GM19239 (cell line): ENCODE data around the gene LTBP4.
"Not testable (repeated sequence)": the region's sequence is repeated elsewhere in the genome, so short reads cannot be mapped to it uniquely, and the experiment has no call there.

ENCODE experiments used
- DNase-seq: peaks from one replicate; pipeline ENCODE4 v3.0.0; 2011; ENCODE audit warnings: low spot score; ENCODE audit not compliant: insufficient read length
- FAIRE-seq: peaks from 2 replicates; lab custom pipeline; 2011; peaks lifted over from hg19 to GRCh38; lab: Jason Lieb, UNC

The LTBP4 gene, protein sequence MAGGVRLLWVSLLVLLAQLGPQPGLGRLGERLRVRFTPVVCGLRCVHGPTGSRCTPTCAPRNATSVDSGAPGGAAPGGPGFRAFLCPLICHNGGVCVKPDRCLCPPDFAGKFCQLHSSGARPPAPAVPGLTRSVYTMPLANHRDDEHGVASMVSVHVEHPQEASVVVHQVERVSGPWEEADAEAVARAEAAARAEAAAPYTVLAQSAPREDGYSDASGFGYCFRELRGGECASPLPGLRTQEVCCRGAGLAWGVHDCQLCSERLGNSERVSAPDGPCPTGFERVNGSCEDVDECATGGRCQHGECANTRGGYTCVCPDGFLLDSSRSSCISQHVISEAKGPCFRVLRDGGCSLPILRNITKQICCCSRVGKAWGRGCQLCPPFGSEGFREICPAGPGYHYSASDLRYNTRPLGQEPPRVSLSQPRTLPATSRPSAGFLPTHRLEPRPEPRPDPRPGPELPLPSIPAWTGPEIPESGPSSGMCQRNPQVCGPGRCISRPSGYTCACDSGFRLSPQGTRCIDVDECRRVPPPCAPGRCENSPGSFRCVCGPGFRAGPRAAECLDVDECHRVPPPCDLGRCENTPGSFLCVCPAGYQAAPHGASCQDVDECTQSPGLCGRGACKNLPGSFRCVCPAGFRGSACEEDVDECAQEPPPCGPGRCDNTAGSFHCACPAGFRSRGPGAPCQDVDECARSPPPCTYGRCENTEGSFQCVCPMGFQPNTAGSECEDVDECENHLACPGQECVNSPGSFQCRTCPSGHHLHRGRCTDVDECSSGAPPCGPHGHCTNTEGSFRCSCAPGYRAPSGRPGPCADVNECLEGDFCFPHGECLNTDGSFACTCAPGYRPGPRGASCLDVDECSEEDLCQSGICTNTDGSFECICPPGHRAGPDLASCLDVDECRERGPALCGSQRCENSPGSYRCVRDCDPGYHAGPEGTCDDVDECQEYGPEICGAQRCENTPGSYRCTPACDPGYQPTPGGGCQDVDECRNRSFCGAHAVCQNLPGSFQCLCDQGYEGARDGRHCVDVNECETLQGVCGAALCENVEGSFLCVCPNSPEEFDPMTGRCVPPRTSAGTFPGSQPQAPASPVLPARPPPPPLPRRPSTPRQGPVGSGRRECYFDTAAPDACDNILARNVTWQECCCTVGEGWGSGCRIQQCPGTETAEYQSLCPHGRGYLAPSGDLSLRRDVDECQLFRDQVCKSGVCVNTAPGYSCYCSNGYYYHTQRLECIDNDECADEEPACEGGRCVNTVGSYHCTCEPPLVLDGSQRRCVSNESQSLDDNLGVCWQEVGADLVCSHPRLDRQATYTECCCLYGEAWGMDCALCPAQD (N-terminal part only)

DNA sequence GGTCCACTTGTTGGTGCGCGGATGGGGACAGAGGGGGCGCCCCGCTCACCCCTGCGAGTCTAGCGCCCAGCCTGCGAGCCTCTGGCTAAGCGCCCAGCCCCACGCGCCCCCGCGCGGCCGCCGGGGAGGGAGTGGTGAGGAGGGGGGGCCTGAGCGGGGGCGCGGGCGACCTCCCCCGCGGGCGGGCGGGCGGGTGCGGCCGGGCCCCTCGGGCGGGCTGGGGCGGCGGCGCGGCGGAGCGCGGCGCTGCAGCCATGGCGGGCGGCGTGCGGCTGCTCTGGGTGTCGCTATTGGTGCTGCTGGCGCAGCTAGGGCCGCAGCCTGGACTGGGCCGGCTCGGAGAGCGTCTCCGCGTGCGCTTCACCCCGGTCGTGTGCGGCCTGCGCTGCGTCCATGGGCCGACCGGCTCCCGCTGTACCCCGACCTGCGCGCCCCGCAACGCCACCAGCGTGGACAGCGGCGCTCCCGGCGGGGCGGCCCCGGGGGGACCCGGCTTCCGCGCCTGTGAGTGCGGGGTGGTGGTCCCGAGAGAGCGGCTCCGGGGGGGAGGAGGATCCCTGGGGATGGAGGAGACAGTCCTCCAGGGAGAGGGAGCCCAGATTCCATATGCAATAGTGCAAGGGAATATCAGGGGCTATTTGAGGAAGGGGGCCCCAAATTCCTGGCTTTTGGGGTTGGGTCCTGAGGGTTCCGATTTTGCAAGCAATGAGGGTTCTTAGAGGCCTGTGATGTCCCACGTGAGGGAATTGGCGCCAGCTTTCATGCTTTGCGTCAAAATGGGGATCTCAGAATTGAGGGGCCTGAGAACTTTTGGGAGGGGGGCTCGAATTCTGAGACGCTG lies at the start of gene LTBP4:
TSS of gene LTBP4 (plus strand) at position 236 of the 841 bp plus-strand sequence. CDS start at position 255, 19 bp downstream.
- no peak for FAIRE-seq
- no peak for DNase-seq

DNA sequence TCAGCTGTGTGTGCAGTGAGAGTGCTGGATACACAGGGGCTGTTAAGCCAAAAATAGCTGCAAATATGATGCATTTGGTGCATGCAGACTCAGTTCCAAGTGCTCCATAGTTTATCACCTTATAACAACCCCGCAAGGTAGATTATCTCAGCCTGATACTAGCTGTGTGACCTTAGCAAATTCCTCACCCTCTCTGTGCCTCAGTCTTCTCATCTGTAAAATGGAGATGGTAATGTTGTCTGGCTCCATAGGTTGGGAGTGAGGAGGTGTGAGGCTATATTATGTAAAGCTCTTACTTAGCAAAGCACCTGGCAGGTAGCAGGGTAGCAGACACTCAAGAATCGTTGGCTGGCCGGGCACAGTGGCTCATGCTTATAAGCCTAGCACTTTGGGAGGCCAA lies 48.3 kb upstream of the LTBP4 start:
- FAIRE-seq (no peak), DNase-seq (no peak)

DNA sequence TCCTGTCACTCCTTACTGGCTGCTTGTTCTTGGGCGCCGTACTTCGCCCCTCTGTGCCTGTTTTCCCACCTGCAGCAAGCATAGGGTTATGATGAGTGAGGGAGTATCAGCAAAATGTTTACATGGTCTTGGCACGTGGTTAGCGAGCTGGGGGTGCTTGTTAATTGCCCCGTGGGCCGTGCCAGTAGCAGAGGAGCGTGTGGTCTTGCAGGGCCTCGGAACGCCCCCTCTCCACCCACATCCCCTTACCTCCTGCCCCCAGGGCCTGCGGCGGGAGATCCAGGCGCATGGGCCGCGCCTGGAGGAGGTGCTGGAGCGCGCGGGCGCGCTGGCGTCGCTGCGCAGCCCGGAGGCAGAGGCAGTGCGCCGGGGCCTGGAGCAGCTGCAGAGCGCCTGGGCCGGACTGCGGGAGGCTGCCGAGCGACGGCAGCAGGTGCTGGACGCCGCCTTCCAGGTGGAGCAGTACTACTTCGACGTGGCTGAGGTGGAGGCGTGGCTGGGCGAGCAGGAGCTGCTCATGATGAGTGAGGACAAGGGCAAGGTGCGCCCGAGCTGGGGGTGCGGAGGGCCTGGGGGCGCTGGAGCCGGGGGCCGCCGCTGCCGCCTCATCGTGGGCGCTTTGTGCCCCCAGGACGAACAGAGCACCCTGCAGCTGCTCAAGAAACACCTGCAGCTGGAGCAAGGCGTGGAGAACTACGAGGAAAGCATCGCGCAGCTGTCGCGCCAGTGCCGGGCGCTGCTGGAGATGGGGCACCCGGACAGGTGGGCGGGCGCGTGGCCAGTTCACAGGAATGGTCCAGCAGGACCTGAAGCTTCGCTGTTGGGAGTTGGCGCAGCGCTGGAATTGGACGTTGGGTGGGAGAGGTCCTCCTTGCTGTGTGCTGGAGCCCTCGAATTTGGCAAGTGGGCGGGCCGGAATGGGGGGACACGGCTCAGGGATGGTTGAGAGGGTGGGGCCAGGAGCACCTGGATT lies 47.0 kb upstream of the LTBP4 start:
- DNase-seq (no peak), FAIRE-seq (no peak)

DNA sequence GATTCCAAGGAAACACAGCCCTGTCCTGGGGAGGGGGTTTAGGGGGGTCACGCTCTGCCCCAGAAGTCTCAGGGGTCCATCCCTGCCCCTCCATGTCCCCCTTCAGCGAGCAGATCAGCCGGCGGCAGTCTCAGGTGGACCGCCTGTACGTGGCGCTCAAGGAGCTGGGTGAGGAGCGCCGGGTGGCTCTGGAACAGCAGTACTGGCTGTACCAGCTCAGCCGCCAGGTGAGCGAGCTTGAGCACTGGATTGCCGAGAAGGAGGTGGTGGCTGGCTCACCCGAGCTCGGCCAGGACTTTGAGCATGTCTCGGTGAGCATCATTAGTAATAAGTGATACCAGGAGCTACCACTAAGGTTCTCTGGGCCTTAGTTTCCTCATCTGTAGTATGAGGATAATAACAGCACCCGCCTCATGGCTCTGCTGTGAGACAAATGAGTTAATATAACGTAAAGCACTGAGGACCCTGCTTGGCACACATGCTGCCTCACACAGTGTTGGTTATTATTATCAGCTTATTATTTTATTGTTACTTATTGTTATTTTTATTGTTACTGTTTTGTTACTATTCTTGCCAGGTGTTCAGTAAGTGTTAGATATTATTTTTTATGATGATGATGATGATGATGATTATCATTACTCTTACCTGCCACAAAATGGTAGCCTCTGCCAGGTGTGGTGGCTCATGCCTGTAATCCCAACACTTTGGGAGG lies 45.0 kb upstream of the LTBP4 start:
- DNase-seq = no peak
- no peak for FAIRE-seq

DNA sequence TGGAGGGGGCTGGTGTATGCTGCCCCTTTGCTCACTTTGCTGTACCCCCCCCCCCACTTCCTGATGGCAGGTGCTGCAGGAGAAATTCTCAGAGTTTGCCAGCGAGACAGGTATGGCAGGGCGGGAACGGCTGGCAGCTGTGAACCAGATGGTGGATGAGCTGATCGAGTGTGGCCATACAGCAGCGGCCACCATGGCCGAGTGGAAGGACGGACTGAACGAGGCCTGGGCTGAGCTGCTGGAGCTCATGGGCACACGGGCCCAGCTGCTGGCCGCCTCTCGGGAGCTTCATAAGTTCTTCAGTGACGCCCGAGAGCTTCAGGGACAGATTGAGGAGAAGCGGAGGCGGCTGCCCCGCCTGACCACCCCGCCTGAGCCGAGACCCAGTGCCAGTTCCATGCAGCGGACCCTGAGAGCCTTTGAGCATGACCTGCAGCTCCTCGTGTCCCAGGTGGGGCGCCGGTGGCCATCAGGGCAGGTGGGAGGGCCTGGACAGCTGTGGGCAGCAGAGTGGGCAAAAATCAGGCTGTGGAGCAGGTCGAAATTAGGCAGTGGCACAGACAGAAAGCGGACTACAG lies 44.1 kb upstream of the LTBP4 start:
- DNase-seq (no peak), FAIRE-seq (no peak)

DNA sequence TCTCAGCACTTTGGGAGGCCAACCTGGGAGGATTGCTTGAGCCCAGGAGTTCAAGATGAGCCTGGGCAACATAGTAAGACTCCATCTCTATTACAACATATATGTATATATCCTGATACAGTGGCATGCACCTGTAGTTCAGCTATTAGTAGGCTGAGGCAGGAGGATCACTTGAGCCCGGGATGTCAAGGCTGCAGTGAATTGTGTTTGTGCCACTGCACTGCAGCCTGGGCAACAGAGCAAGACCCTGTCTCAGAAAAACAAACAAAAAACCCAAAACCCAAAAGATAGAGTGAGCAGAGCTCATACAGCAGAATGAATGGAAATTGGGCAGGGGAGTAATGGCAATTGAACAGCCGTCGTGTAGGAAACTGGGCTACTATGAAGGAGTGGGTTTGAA lies 41.8 kb upstream of the LTBP4 start:
- FAIRE-seq (no peak), DNase-seq (no peak)

DNA sequence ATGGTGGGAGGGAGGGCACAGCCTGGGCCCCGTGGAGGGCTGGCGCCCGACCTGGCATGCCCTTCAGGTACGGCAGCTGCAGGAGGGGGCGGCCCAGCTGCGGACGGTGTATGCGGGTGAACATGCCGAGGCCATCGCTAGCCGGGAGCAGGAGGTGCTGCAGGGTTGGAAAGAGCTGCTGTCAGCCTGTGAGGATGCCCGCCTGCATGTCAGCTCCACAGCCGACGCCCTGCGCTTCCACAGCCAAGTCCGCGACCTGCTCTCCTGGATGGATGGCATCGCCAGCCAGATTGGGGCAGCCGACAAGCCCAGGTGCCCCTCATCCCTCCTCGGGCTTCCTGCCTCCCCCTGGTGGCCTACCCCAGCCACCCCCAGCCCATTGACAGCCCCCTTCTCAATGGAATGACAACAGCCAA lies 41.1 kb upstream of the LTBP4 start:
- no peak for DNase-seq
- no peak for FAIRE-seq

DNA sequence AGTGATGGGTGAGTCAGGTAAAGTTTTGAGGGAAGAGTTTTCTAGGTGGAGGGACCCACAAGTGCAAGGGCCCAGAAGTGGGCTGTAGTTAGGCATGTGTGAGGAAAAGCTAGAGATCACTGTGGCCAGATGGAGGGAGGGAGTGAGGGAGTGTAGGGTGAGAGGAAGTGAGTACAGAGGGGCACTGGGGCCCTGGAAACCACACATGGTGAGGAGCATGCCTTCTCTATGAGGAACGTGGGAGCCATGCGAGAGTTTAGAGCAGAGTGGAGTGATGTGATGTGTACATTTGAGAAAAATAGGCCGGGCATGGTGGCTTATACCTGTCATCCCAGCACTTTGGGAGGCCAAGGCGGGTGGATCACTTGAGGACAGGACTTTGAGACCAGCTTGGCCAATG lies 39.2 kb upstream of the LTBP4 start:
- DNase-seq = no peak
- no peak for FAIRE-seq

DNA sequence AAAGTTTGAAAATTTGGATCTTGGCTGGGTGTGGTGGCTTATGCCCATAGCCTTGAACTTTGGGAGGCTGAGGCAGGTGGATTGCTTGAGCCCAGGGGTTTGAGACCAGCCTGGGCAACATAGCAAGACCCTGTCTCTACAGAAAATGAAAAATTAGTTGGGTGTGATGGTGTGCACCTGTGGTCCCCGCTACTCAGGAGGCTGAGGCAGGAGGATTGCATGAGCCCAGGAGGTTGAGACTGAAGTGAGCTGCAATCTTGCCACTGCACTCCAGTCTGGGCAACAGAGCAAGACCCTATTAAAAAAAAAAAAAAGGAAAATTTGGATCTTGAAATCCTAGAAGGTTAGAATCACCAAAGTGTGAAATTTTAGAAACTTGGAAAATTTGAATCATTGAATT lies 36.6 kb upstream of the LTBP4 start:
- not testable (repeated sequence) for FAIRE-seq, DNase-seq

DNA sequence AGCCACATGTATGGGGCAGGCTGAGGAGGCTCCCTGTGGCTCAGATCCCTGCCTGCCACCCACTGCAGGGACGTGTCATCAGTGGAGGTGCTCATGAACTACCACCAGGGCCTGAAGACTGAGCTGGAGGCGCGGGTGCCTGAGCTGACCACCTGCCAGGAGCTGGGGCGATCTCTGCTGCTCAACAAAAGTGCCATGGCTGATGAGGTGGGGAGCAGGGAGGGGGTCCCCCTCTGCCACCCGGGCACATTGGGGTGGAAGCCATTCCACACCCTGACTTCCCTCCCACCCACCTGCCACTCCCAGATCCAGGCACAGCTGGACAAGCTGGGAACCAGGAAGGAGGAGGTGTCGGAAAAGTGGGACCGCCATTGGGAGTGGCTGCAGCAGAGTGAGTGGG lies 35.8 kb upstream of the LTBP4 start:
- FAIRE-seq = no peak
- DNase-seq = no peak

DNA sequence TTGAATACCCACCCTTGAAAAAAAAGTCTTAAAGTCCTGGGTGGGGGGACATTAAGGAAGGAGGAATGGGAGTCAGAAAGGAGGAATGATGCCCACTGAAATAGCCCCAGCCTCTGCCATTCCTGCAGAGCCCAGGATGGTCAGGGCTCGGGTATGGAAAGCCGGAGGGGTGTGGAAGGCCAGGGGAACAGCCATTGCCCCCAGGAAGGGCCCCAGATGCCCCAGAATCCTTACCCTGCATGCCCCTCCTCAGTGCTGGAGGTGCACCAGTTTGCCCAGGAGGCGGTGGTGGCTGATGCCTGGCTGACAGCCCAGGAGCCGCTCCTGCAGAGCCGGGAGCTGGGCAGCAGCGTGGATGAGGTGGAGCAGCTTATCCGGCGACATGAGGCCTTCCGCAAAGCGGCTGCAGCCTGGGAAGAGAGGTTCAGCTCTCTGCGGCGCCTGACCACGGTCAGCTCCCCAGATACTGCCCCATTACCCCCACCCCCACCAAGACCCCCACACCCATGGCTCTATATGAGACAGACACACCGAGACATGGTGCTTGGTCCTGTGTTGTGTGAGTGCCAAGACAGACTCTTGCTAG lies 35.2 kb upstream of the LTBP4 start:
- DNase-seq (no peak), FAIRE-seq (no peak)

DNA sequence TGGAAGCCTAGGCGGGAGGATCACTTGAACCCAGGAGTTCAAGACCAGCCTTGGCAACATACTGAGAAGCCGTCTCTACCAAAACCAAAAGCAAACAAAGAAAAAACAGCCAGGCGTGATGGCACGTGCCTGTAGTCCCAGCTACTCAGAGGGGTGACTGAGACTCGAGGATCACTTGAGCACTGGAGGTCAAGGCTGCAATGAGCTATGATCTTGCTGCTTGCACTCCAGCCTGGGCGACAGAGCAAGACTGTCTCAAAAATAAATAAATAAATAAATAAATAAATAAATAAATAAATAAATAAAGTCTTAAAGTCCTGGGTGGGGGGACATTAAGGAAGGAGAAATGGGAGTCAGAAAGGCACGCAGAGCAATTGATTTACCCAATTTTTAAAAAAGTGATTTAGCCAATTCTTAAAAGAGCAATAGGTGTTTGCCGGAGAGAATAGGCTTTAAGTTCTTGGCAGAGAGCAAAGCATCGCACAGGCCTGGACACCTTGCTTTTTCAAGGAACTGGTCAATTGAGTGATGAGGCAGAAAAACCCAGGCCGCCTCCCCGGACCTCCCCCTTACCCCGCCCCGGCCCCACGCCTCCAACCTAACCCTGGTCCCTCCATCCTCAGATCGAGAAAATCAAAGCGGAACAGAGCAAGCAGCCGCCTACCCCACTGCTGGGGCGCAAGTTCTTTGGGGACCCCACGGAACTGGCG lies 34.0 kb upstream of the LTBP4 start:
- FAIRE-seq = no peak
- no peak for DNase-seq

DNA sequence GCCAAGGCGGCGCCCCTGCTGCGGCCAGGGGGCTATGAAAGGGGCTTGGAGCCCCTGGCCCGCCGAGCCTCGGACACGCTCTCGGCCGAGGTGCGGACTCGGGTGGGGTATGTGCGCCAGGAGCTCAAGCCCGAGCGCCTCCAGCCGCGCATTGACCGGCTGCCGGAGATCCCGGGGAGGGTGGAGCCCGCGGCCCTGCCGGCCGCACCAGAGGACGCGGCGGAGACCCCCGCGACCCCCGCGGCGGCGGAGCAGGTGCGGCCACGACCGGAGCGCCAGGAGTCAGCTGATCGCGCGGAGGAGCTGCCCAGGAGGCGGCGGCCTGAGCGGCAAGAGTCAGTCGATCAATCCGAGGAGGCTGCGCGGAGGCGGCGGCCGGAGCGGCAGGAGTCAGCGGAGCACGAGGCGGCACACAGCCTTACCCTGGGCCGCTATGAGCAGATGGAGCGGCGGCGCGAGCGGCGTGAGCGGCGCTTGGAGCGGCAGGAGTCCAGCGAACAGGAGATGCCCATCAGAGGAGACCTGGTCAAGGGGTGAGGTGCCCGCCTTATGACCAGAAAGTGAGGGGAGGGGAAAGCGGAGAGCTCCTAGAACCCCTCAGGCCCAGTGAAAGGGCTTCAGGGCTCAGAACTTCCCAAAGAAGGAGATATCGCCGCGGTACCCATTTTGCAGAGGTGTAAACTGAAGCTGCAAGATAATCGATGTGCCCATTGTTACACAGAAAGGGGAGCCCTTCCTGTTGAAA lies 33.2 kb upstream of the LTBP4 start:
- FAIRE-seq (no peak), DNase-seq (no peak)

DNA sequence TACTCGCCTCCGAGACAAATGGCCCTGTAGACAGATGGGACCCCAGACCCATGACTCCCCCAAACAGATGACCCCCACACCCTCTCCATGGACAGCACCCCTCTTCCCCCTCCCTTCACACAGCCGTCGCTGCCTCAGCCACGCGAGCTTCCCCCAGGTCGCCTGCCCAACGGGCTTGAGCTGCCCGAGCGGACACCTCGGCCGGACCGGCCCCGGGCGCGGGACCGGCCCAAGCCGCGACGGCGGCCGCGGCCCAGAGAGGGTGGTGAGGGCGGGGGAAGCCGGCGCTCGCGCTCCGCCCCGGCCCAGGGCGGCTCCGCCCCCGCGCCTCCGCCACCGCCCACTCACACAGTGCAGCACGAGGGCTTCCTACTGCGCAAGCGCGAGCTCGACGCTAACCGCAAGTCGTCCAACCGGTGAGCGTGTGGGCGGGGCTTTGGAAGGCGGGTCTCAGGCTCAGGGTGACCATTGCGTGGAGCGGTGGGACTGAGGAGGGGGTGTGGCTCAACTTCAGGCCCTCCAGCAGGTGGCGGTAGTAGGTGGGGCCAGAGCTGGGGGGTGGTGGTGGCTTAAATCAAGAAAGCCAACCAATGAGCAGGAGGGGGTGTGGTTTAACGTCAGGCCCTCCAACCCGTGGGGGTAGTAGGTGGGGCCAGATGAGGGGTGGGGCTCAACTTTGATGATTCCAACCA lies 30.7 kb upstream of the LTBP4 start:
- DNase-seq (peak; percentile 99), FAIRE-seq (peak; percentile 100)

DNA sequence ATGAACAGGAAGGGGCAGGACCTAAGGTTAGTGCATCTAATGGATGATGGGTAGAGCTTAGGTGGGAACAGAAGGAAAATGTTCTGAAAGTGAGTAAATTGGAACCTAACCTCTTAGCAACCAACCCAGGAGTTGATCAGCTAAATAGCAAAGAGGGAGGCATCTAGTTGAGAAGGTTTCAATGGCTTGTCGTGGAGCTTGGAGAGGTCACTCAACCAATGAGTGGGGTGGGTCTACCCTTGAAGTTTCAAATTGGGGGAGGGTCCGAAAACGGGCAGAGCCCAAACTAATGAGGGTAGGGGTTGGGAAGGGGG lies 30.2 kb upstream of the LTBP4 start:
- DNase-seq (no peak), FAIRE-seq (no peak)
